NCI-H82 (cell line): Measurements from ENCODE around the gene NOTCH1.
"Not testable (repeated sequence)": the region's sequence is repeated elsewhere in the genome, so short reads cannot be mapped to it uniquely, and the experiment has no call there.

Experiments used
- DNase-seq: peaks from one replicate; lab custom pipeline; 2025; lab: John Stamatoyannopoulos, UW

Gene NOTCH1

DNA sequence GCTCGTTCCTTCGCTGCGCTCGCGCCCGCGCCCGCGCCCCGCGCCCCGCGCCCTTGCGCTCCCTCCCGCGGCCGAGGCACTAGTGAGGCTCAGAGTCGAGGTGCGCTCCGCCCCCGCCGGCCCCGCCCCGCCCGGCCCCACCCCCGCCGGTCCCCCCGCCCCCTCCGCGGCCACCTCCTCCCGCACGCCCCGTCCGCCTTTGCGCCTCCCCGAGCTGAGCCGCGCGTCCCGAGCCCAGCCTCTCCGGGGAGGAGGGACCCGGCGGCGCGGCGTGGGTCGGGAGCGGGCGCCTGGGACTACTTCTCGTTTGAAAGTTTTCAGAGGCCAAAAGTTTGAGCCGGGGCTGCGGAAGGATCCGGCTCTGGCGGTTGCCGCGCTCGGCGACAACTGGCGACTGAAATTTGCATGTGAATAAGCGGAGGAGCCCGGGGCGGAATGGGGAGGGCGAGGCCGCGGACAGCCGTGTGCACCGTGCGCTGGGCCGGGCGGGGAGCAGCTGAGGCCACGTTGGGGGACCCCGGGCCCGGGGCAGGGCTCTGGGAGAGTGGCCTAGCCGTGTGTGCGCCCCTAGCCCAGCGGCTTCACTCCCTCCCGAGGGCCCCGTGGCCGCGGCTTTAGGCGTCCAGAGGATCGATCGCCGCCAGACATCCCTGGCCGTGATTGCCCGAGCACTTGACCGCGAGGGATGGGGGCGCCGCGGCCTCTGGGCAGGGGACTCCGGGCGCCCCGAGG lies at the start of gene NOTCH1:
TSS of gene NOTCH1 (minus strand) at position 84 of the 732 bp plus-strand sequence. CDS start 262 bp downstream, outside the sequence.
- peak; percentile 72 for DNase-seq

GRCh38 chr9:136594492-136594891 lies 48.6 kb upstream of the NOTCH1 start:
- no peak for DNase-seq

- no peak for DNase-seq
Observed at GRCh38 chr9:136593581-136593980, 47.7 kb upstream of the NOTCH1 start.

GRCh38 chr9:136592666-136593065 lies 46.8 kb upstream of the NOTCH1 start:
- no peak for DNase-seq

DNA sequence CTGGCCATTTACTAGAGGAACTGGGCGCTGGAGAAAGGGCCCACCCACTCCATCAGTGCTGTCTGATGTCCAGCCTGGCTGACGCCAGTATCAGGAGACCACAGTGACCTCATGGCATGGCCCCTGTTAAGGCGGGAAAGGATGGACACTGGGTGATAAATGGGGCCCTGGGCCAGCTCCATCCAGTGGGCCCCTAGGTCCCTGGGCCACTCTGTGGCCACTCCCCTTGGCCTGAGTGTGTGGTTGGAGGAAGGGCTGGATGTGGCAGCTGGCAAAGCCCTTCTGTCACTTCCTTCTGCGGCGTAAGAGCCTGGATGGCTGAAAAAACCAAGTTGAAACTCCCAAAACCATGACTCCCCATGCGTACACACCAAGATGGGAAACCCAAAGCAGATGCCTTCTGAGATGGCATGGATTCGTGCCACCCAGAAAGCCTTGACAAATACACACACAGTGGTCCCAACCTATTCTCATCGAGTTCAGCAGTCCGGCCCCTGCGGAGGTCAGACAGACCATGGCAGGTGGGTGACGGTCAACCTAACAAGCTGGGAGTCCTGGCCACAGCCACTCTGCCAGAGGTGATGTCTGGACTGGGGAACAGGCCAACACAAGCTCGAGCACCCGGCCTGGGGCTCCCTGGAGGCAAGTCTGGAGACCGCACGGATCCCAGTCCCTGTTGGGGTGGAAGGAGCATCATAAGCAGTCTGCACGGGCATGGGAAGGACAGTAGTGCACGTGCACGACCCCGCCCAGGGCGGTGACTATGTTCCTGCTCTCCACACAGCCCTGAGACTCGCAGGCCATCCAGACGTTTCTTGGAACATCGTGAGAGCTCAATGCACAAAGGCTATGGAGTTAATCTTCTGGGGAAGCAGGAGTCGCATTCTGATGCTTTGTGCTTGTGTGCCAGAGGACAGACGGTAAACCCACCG lies 45.2 kb upstream of the NOTCH1 start:
- DNase-seq, result no peak

DNA sequence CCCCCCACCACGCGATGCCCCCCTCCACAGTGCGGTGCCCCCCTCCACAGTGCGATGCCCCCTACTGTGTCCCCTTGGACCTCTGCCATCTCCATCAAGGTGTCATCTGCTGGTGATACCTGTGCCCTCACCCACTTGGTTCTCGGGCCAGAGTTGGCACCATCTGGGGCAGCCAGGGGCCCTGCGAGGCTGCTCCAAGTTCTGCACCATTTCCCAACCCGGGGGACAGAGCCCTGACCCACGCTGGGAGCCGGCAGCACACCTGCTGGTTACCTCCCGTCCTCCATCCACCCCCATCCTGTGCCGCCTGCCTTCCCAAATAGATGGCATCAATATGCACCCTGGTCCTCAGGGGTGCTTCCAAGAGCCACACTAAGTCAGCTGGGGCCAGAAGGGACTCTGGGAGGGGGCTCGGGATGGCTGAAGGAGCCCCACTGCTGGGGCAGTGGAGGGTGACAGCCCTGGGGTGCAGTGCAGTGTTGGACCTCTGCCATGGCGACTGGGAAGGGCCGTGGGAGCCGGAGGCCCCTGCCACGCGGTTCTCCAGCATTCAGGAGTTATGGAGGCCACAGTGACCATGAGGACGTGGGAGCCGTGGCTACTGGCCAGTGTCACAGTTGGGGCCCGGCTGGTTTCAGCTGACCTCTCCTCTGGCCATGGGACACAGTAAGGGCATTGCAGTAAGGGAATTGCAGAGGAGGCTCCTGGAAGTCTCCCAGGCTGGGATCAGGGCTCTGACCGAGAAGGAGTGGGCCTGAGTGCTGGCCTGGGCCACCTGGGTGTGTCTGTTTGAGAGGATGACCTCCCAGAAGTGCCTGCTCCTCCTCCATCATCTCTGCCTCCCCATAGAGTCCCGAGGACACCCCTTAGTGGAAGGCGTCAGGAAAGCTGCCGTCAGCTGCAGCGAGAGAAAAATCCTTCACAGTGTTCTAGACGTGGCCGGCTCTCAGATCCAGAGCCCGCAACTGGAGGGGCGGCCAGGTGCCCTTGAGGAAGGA lies 44.2 kb upstream of the NOTCH1 start:
- no peak for DNase-seq

- DNase-seq, result peak; percentile 13
Observed at GRCh38 chr9:136588663-136589464, 43.0 kb upstream of the NOTCH1 start.

DNA sequence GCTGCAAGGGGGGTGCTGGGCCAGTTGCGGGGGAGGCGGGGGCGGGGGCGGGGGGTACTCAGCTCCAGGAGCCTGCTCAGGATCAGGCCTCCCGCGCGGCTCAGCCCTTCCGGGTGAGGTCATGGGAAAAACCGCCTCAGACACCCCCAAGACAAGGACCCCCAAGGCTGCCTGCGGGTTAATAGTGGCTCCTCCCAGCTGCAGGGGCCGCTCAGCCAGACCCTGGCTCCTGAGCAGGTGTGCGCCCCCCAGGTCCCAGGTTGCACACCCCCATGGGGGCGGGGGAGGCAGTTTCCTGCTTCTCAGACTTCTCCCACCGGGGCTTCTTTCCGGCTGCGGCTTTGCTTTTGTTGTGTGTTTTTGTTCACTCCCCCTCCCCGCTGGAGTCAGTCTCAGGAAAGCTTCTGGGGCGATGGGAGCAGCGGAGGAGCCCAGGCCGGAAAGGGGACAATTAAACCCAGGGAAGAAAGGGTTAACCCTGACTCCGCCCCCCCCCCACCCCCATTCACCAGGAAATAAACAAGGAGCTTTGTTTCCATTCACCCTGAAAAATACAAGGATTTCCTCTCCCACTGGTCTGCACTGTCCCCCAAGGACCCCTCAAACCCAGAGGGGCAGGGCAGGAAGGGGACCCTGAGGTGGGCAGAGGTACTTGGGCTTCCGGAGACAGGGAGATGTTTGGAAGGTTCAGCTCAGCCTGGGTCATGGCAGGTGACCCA lies 42.3 kb upstream of the NOTCH1 start:
- DNase-seq, result no peak

DNA sequence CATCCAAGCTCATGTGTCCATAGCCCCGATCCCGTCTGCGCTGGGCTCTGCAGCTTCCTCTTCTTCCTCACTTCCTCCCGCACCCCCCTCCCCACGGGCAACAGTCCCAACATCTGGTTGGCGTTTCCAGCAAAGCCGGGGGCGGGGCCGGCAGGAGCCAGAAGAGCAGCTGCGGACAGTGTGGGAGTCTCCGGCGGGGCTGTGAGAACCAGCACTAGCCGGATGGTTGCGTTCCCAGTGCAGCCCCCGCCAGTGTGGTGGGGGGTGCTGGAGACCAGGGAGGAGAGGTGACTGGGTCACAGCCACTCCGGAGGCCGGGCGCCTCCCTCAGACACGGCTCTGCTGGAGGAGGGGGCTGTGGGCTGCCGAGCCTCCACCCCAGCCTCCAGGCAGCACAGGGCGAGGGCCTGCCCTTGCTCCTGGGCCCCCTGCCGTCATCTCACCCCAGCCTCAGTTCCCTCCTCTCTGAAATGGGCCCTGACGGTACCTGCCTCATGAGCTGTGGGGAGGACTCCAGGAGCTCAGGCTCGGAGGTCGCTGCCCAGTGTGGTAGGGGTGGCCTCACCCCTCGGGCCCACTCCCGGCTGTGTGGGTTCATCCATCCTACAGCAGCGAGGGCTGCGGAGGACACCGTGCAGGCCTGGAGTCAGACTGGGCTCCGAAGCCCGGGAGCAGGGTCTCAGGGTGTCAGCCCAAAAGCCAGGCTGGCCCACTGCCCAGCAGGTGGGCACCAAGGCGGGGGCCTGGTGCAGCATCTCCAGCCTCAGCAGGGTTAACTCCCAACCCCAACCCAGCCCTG lies 41.5 kb upstream of the NOTCH1 start:
- DNase-seq, result peak; percentile 74

- DNase-seq, result no peak
Observed at GRCh38 chr9:136586391-136586953, 40.6 kb upstream of the NOTCH1 start.

- no peak for DNase-seq
Observed at GRCh38 chr9:136585531-136586120, 39.8 kb upstream of the NOTCH1 start.

DNA sequence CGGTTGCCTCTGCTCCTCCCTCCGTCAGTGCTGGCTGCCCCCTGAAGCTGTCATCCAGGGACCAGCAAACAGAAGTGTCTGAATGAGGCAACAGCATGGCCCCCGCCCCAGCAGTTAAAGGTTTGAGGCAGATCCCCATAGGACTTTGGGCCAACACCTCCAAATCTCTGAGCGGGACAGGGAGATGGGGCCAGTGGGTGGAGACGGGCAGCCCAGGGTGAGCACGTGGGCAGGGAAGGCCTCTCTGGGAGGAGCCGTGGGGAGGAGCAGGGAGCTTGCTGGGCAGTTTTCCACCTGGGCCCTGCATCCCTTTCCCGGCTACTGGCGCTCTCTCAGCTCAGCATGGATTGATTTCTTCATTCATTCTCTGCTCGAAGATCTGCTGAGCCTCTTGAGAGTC lies 39.1 kb upstream of the NOTCH1 start:
- no peak for DNase-seq

- no peak for DNase-seq
Observed at GRCh38 chr9:136584401-136584932, 38.6 kb upstream of the NOTCH1 start.

- no peak for DNase-seq
Observed at GRCh38 chr9:136582977-136583735, 37.3 kb upstream of the NOTCH1 start.

- DNase-seq, result no peak
Observed at GRCh38 chr9:136581614-136582447, 36.0 kb upstream of the NOTCH1 start.

GRCh38 chr9:136579650-136580219 lies 33.9 kb upstream of the NOTCH1 start:
- not testable (repeated sequence) for DNase-seq
